ENCODE results near the gene SEMA6B. TPM values are rescaled to one million over a fixed set of nuclear protein-coding genes. Genes with fewer than 3 reads are reported as not detected.

The SEMA6B gene
- total and polyA plus RNA-seq, 2 of the 8 experiments (the other 6 are each of a cell fraction or from before 2014, with no cell fraction given) = 31.3 to 54.4 TPM

- Histone ChIP-seq H3K27ac (ENCODE audit: low read depth, low read length) (no peak overlapping the region), H3K14ac (ENCODE audit: insufficient read length) (no peak overlapping the region), H2AK5ac (ENCODE audit: low read depth, low read length) (no peak overlapping the region), H3K23me2 (ENCODE audit: low read depth, low read length) (no peaks in the 10 kb centered on the region), H4K20me1 (replicated peaks in 1 of 2; ENCODE audit: control insufficient read depth in 1 of 2, insufficient read depth in 2 of 2, low read length in 2 of 2) (peaks cover 12 to 13% of the 10 kb centered on the region in 2 experiments), H2AFZ (ENCODE audit: low read length) (no peak overlapping the region), H3K9ac (replicated peaks in 1 of 4; ENCODE audit: extremely low read depth in 1 of 4, low read depth in 3 of 4, low read length in 3 of 4) (no peak overlapping the region), H3K18ac (ENCODE audit: extremely low read depth, low read length) (no peak overlapping the region), H3K4me2 (ENCODE audit: insufficient read depth in 1 of 2, low read depth in 2 of 2, low read length in 2 of 2) (no peak overlapping the region), H3K36me3 (ENCODE audit: control insufficient read depth in 2 of 4, insufficient read depth in 4 of 4, low read length in 3 of 4) (no peaks in the 10 kb centered on the region), H3K4me3 (ENCODE audit: extremely low read depth in 1 of 4, insufficient read depth in 2 of 4, low read depth in 3 of 4, low read length in 4 of 4) (no peak overlapping the region), H2BK12ac (ENCODE audit: low read depth, low read length) (no peak overlapping the region), H3K4ac (replicated peaks; ENCODE audit: insufficient read length, low read depth, low read length) (no peak overlapping the region), H2BK5ac (ENCODE audit: low read depth, low read length) (no peak overlapping the region), H2BK15ac (ENCODE audit: low read length) (no peak overlapping the region), H2BK20ac (ENCODE audit: low read length) (no peak overlapping the region), H2BK120ac (replicated peaks; ENCODE audit: low read depth, low read length) (no peak overlapping the region), H4K8ac (ENCODE audit: extremely low read depth, insufficient read depth, low read length) (no peak overlapping the region), H3K23ac (ENCODE audit: insufficient read length) (no peak overlapping the region), H4K5ac (ENCODE audit: insufficient read length, low read depth, low read length) (no peak overlapping the region), H3K4me1 (replicated peaks in 1 of 4; ENCODE audit: control insufficient read depth in 3 of 4, insufficient read depth in 4 of 4, low read length in 3 of 4) (peaks cover 0 to 2% (median 0%) of the 10 kb centered on the region in 4 experiments; a peak in 1 of 7 replicates), H3K56ac (replicated peaks; ENCODE audit: insufficient read length, low read depth, low read length) (no peak overlapping the region), H3K79me2 (ENCODE audit: control insufficient read depth in 1 of 2, insufficient read depth in 2 of 2, low read length in 2 of 2) (peaks cover 0 to 10% of the 10 kb centered on the region in 2 experiments; a peak in 1 of 4 replicates), H4K91ac (replicated peaks; ENCODE audit: insufficient read length, low read length) (no peak overlapping the region), H3K27me3 (replicated peaks in 1 of 4; ENCODE audit: control insufficient read depth in 3 of 4, extremely low read depth in 1 of 4, insufficient read depth in 3 of 4, low read length in 3 of 4) (no peaks in the 10 kb centered on the region), H3K9me3 (ENCODE audit: insufficient read depth in 2 of 2, low read depth in 1 of 2, low read length in 1 of 2) (no peaks in the 10 kb centered on the region), H3K79me1 (ENCODE audit: low read depth, low read length) (peaks cover 7% of the 10 kb centered on the region)
- no peak for FAIRE-seq
- POLR2A ChIA-PET (ENCODE audit: partially characterized antibody) = interaction anchor here (1.1 to 1.3 kb wide), 3 partner anchors 28 to 72 kb away, joined by 3 read pairs; partner anchors contain the start of gene LRG1
- CTCF ChIA-PET (ENCODE audit: partially characterized antibody) = interaction anchor here (0.6 to 14.7 kb wide), 32 partner anchors 8 to 295 kb away, joined by 3 to 316 read pairs (median 6); partner anchors contain the start of genes PLIN5 and SEMA6B
- WGBS, 2 experiments (ENCODE audit: extremely low coverage in 1 of 2, insufficient coverage in 1 of 2, insufficient read length in 1 of 2, insufficient replicate concordance in 2 of 2, low coverage in 1 of 2, low lambda C conversion rate in 2 of 2, missing lambda C conversion rate in 1 of 2) = 61% methylated on average over 14 of the region's 14 CpGs; no CpG with 5 or more reads in 1 of the 2 experiments
- peak; percentile 66 to 99 for DNase-seq (ENCODE audit: low read depth in 1 of 2, low spot score in 2 of 2)
- TF ChIP-seq ZNF274 (IDR thresholded peaks at IDR 0.05; ENCODE audit: borderline replicate concordance, extremely low read depth, low read length) (no peak), RFX5 (IDR thresholded peaks at IDR 0.05; ENCODE audit: borderline replicate concordance, low read depth, low read length) (no peak), SUZ12 (IDR thresholded peaks at IDR 0.05; ENCODE audit: low read length) (no peak), EZH2 (IDR thresholded peaks at IDR 0.05; ENCODE audit: low read depth, low read length, severe bottlenecking) (no peak), MAFK (IDR thresholded peaks at IDR 0.05; ENCODE audit: low read depth, low read length) (no peak), BRCA1 (IDR thresholded peaks at IDR 0.05; ENCODE audit: low read depth, low read length) (no peak), HDAC6 (IDR thresholded peaks at IDR 0.05; ENCODE audit: low read depth, low read length) (no peak), JUN (IDR thresholded peaks at IDR 0.05; ENCODE audit: low read depth, low read length) (no peak), SP1 (IDR thresholded peaks at IDR 0.05; ENCODE audit: low read depth, low read length) (no peak), CEBPB (IDR thresholded peaks at IDR 0.05; ENCODE audit: low read depth, low read length) (no peak), KDM1A (IDR thresholded peaks at IDR 0.05; ENCODE audit: borderline replicate concordance, low read length) (peak; percentile 100), MAX (IDR thresholded peaks at IDR 0.05) (peak; percentile 71), JUND (IDR thresholded peaks at IDR 0.05; ENCODE audit: low read length) (peak; percentile 71; the same call in 1 of the 2 replicates), EP300 (IDR thresholded peaks at IDR 0.05; ENCODE audit: borderline replicate concordance in 1 of 2, low read depth in 2 of 2, low read length in 2 of 2) (no peak)
These were observed 8.1 kb upstream of the SEMA6B start for GRCh38 chr19:4567584-4568071.

Measured in H1 (cell line).